NB4 (cell line): Measurements from ENCODE around the gene CRB1.

Source experiments
- CTCF ChIP-seq: IDR thresholded peaks from one replicate; pipeline ENCODE4 v1.5.1; 2012; ENCODE audit warnings: low read depth, low read length
- MAX ChIP-seq: IDR thresholded peaks from 2 replicates; pipeline ENCODE4 v1.6.1; 2011; ENCODE audit warnings: low read depth, low read length
- MYC ChIP-seq: IDR thresholded peaks from 2 replicates; pipeline ENCODE4 v1.6.1; 2011; ENCODE audit warnings: low read depth, low read length
- POLR2A ChIP-seq: IDR thresholded peaks from 2 replicates; pipeline ENCODE4 v1.6.1; 2011; ENCODE audit warnings: mild to moderate bottlenecking; ENCODE audit not compliant: insufficient read length; ENCODE audit errors: extremely low read depth

- TF ChIP-seq POLR2A (no peak), MAX (no peak), CTCF (no peak), MYC (no peak)
Measured at GRCh38 chr1:197388801-197389200, 120.7 kb downstream of the CRB1 start.
